Inflammatory macrophage (primary cell): Measurements from ENCODE around the gene LCA5L.
"Not testable (repeated sequence)": the region's sequence is repeated elsewhere in the genome, so short reads cannot be mapped to it uniquely, and the experiment has no call there.

Experiments
- DNase-seq, 2 donors: peaks; one replicate each; pipeline ENCODE4 v3.0.0-alpha.2; 2020 to 2022

The LCA5L gene

GRCh38 chr21:39386899-39387298 is 58.7 kb downstream of the LCA5L start:
- no peak for DNase-seq

GRCh38 chr21:39386194-39386593 is 59.4 kb downstream of the LCA5L start:
- DNase-seq, result no peak

GRCh38 chr21:39385299-39386145 is 60.1 kb downstream of the LCA5L start:
- DNase-seq, result peak; percentile 61 to 80

GRCh38 chr21:39384674-39385298 is 60.8 kb downstream of the LCA5L start:
- DNase-seq, result no peak

GRCh38 chr21:39382096-39382495 is 63.5 kb downstream of the LCA5L start:
- DNase-seq, result not testable (repeated sequence)

GRCh38 chr21:39381009-39381408 is 64.6 kb downstream of the LCA5L start:
- no peak for DNase-seq

GRCh38 chr21:39379986-39380891 is 65.3 kb downstream of the LCA5L start:
- peak; percentile 97 to 99 for DNase-seq

- DNase-seq, result no peak
Measured at GRCh38 chr21:39377444-39378050, 68.0 kb downstream of the LCA5L start.

GRCh38 chr21:39375446-39375845 is 70.1 kb downstream of the LCA5L start:
- DNase-seq, result no peak

GRCh38 chr21:39374046-39374445 is 71.5 kb downstream of the LCA5L start:
- no peak for DNase-seq

- DNase-seq, result peak; percentile 40 to 58
Measured at GRCh38 chr21:39373634-39374033, 71.9 kb downstream of the LCA5L start.

GRCh38 chr21:39369896-39370288 is 75.7 kb downstream of the LCA5L start:
- not testable (repeated sequence) for DNase-seq

GRCh38 chr21:39367783-39368182 is 77.8 kb downstream of the LCA5L start:
- no peak for DNase-seq

GRCh38 chr21:39366563-39366962 is 79.0 kb downstream of the LCA5L start:
- no peak for DNase-seq

GRCh38 chr21:39364949-39365348 is 80.6 kb downstream of the LCA5L start:
- DNase-seq, result no peak

- no peak for DNase-seq
Measured at GRCh38 chr21:39363607-39364555, 81.7 kb downstream of the LCA5L start.

GRCh38 chr21:39362733-39363132 is 82.8 kb downstream of the LCA5L start:
- DNase-seq, result no peak

GRCh38 chr21:39359382-39359781 is 86.2 kb downstream of the LCA5L start:
- DNase-seq, result no peak
